ENCODE data around the gene RAMP1.

The RAMP1 gene

GRCh38 chr2:237886685-237887481, 27.5 kb downstream of the RAMP1 start:
- ChIA-PET CTCF (no interaction called here), POLR2A (no interaction called here)
- no peak for DNase-seq (ENCODE audit: extremely low spot score)
- no peak for TF ChIP-seq NFRKB (IDR thresholded peaks at IDR 0.05)
- no peak for TF ChIP-seq HDGF (IDR thresholded peaks at IDR 0.05; ENCODE audit: borderline replicate concordance)
- TF ChIP-seq CTBP1 (IDR thresholded peaks at IDR 0.05; ENCODE audit: borderline replicate concordance), result no peak
- TF ChIP-seq TARDBP (IDR thresholded peaks at IDR 0.05), result no peak
- TF ChIP-seq FOXA1 (IDR thresholded peaks at IDR 0.05), result no peak
- TF ChIP-seq SUZ12 (IDR thresholded peaks at IDR 0.05), result no peak
- TF ChIP-seq FOXM1 (IDR thresholded peaks at IDR 0.05; ENCODE audit: borderline replicate concordance), result no peak
- no peak for TF ChIP-seq LEF1 (IDR thresholded peaks at IDR 0.05; ENCODE audit: borderline replicate concordance)
- TF ChIP-seq ZNF384 (IDR thresholded peaks at IDR 0.05), result no peak
- no peak for TF ChIP-seq ARNT (IDR thresholded peaks at IDR 0.05)
- TF ChIP-seq PKNOX1 (IDR thresholded peaks at IDR 0.05), result no peak
- TF ChIP-seq SP1 (IDR thresholded peaks at IDR 0.05), result no peak
- TF ChIP-seq BHLHE40 (IDR thresholded peaks at IDR 0.05; ENCODE audit: borderline replicate concordance), result no peak
- TF ChIP-seq ELF4 (IDR thresholded peaks at IDR 0.05), result no peak
- no peak for TF ChIP-seq L3MBTL2 (conservative IDR thresholded peaks at IDR 0.05)

GRCh38 chr2:237888389-237888788, 29.0 kb downstream of the RAMP1 start:
- no peak for DNase-seq (ENCODE audit: extremely low spot score)
- TF ChIP-seq SP1 (IDR thresholded peaks at IDR 0.05) (no peak), FOXK2 (IDR thresholded peaks at IDR 0.05) (no peak), L3MBTL2 (conservative IDR thresholded peaks at IDR 0.05) (no peak), ZNF384 (IDR thresholded peaks at IDR 0.05) (no peak), HDGF (IDR thresholded peaks at IDR 0.05; ENCODE audit: borderline replicate concordance) (no peak), BHLHE40 (IDR thresholded peaks at IDR 0.05; ENCODE audit: borderline replicate concordance) (no peak), FOXA1 (IDR thresholded peaks at IDR 0.05) (no peak), SUZ12 (IDR thresholded peaks at IDR 0.05) (no peak), FOXM1 (IDR thresholded peaks at IDR 0.05; ENCODE audit: borderline replicate concordance) (no peak), ARNT (IDR thresholded peaks at IDR 0.05) (no peak), CTBP1 (IDR thresholded peaks at IDR 0.05; ENCODE audit: borderline replicate concordance) (no peak), LEF1 (IDR thresholded peaks at IDR 0.05; ENCODE audit: borderline replicate concordance) (no peak)
- ChIA-PET CTCF (no interaction called here), POLR2A (no interaction called here)

- POLR2A ChIA-PET, result no interaction called here
- DNase-seq (ENCODE audit: extremely low spot score), result no peak
- TF ChIP-seq NFRKB (IDR thresholded peaks at IDR 0.05) (no peak), TARDBP (IDR thresholded peaks at IDR 0.05) (no peak), SP1 (IDR thresholded peaks at IDR 0.05) (no peak), PKNOX1 (IDR thresholded peaks at IDR 0.05) (no peak), SUZ12 (IDR thresholded peaks at IDR 0.05) (no peak), ARNT (IDR thresholded peaks at IDR 0.05) (no peak), BHLHE40 (IDR thresholded peaks at IDR 0.05; ENCODE audit: borderline replicate concordance) (no peak), ELF4 (IDR thresholded peaks at IDR 0.05) (no peak), FOXM1 (IDR thresholded peaks at IDR 0.05; ENCODE audit: borderline replicate concordance) (no peak), CTBP1 (IDR thresholded peaks at IDR 0.05; ENCODE audit: borderline replicate concordance) (no peak), LEF1 (IDR thresholded peaks at IDR 0.05; ENCODE audit: borderline replicate concordance) (no peak), ZNF384 (IDR thresholded peaks at IDR 0.05) (no peak), HDGF (IDR thresholded peaks at IDR 0.05; ENCODE audit: borderline replicate concordance) (no peak), FOXA1 (IDR thresholded peaks at IDR 0.05) (no peak), FOXK2 (IDR thresholded peaks at IDR 0.05) (no peak), L3MBTL2 (conservative IDR thresholded peaks at IDR 0.05) (no peak)
- CTCF ChIA-PET, result no interaction called here
Observed at GRCh38 chr2:237889016-237889415, 29.6 kb downstream of the RAMP1 start.

- POLR2A ChIA-PET, result no interaction called here
- no peak for TF ChIP-seq PKNOX1 (IDR thresholded peaks at IDR 0.05)
- no peak for TF ChIP-seq BHLHE40 (IDR thresholded peaks at IDR 0.05; ENCODE audit: borderline replicate concordance)
- TF ChIP-seq HDGF (IDR thresholded peaks at IDR 0.05; ENCODE audit: borderline replicate concordance), result no peak
- TF ChIP-seq L3MBTL2 (conservative IDR thresholded peaks at IDR 0.05), result no peak
- TF ChIP-seq ARNT (IDR thresholded peaks at IDR 0.05), result no peak
- no peak for TF ChIP-seq NFRKB (IDR thresholded peaks at IDR 0.05)
- no peak for TF ChIP-seq FOXK2 (IDR thresholded peaks at IDR 0.05)
- no peak for TF ChIP-seq CTBP1 (IDR thresholded peaks at IDR 0.05; ENCODE audit: borderline replicate concordance)
- no peak for TF ChIP-seq LEF1 (IDR thresholded peaks at IDR 0.05; ENCODE audit: borderline replicate concordance)
- TF ChIP-seq SP1 (IDR thresholded peaks at IDR 0.05), result no peak
- TF ChIP-seq ZNF384 (IDR thresholded peaks at IDR 0.05), result no peak
- no peak for TF ChIP-seq TARDBP (IDR thresholded peaks at IDR 0.05)
- TF ChIP-seq FOXM1 (IDR thresholded peaks at IDR 0.05; ENCODE audit: borderline replicate concordance), result no peak
- TF ChIP-seq SUZ12 (IDR thresholded peaks at IDR 0.05), result no peak
- TF ChIP-seq ELF4 (IDR thresholded peaks at IDR 0.05), result no peak
- TF ChIP-seq FOXA1 (IDR thresholded peaks at IDR 0.05), result no peak
- CTCF ChIA-PET, result no interaction called here
- no peak for DNase-seq (ENCODE audit: extremely low spot score)
Observed at GRCh38 chr2:237889811-237890210, 30.4 kb downstream of the RAMP1 start.

- POLR2A ChIA-PET, result no interaction called here
- CTCF ChIA-PET, result no interaction called here
- no peak for DNase-seq (ENCODE audit: extremely low spot score)
- no peak for TF ChIP-seq SP1 (IDR thresholded peaks at IDR 0.05)
- TF ChIP-seq FOXM1 (IDR thresholded peaks at IDR 0.05; ENCODE audit: borderline replicate concordance), result no peak
- TF ChIP-seq L3MBTL2 (conservative IDR thresholded peaks at IDR 0.05), result no peak
- TF ChIP-seq ARNT (IDR thresholded peaks at IDR 0.05), result no peak
- TF ChIP-seq CTBP1 (IDR thresholded peaks at IDR 0.05; ENCODE audit: borderline replicate concordance), result no peak
Observed at GRCh38 chr2:237892478-237892877, 33.1 kb downstream of the RAMP1 start.

Measured in HEK293T (cell line).